H9 (cell line): Measurements from ENCODE around the gene APPBP2. TPM values are rescaled to one million over a fixed set of nuclear protein-coding genes. Genes with fewer than 3 reads are reported as not detected.

Experiments used
- DNase-seq: peaks from one replicate; pipeline ENCODE4 v3.0.0-alpha.2; 2017
- H2AFZ ChIP-seq: one replicate; pipeline ENCODE4 v1.6.1; 2013; ENCODE audit warnings: mild to moderate bottlenecking, low read length, control low read depth, moderate library complexity
- H2AK5ac ChIP-seq: 2 replicates; pipeline ENCODE4 v1.6.1; 2013; ENCODE audit warnings: low read length, control low read depth, mixed read lengths; ENCODE audit not compliant: insufficient read length
- H2BK120ac ChIP-seq: one replicate; pipeline ENCODE4 v1.6.1; 2013; ENCODE audit warnings: low read depth, mild to moderate bottlenecking, low read length, control low read depth, inconsistent platforms; ENCODE audit not compliant: poor library complexity, severe bottlenecking
- H2BK12ac ChIP-seq: 2 replicates; pipeline ENCODE4 v1.6.1; 2013; ENCODE audit warnings: low read length, control low read depth, mixed read lengths, low read depth; ENCODE audit not compliant: insufficient read length
- H2BK15ac ChIP-seq: 2 replicates; pipeline ENCODE4 v1.6.1; 2013; ENCODE audit warnings: low read depth, low read length, control low read depth
- H2BK20ac ChIP-seq: one replicate; pipeline ENCODE4 v1.6.1; 2013; ENCODE audit warnings: low read depth, mild to moderate bottlenecking, low read length, control low read depth, inconsistent platforms; ENCODE audit not compliant: poor library complexity, severe bottlenecking
- H2BK5ac ChIP-seq: 2 replicates; pipeline ENCODE4 v1.6.1; 2013; ENCODE audit warnings: low read length, control low read depth, mixed read lengths; ENCODE audit not compliant: insufficient read length
- H3K14ac ChIP-seq: 2 replicates; pipeline ENCODE4 v1.6.1; 2013; ENCODE audit warnings: low read length, control low read depth; ENCODE audit not compliant: insufficient read depth
- H3K18ac ChIP-seq: 2 replicates; pipeline ENCODE4 v1.6.1; 2013; ENCODE audit warnings: low read depth, mild to moderate bottlenecking, mixed read lengths, low read length, control low read depth; ENCODE audit not compliant: insufficient read length
- H3K23ac ChIP-seq: 2 replicates; pipeline ENCODE4 v1.6.1; 2013; ENCODE audit warnings: low read length, control low read depth, mixed read lengths, low read depth; ENCODE audit not compliant: insufficient read length
- H3K23me2 ChIP-seq: 2 replicates; pipeline ENCODE4 v1.6.1; 2013; ENCODE audit warnings: low read depth, mild to moderate bottlenecking, mixed read lengths, low read length, control low read depth; ENCODE audit not compliant: insufficient read length, poor library complexity, severe bottlenecking
- H3K27ac ChIP-seq: 2 replicates; pipeline ENCODE4 v1.5.1; 2013; ENCODE audit warnings: low read length, control low read depth, mixed read lengths, low read depth; ENCODE audit not compliant: insufficient read length
- H3K27me3 ChIP-seq: 2 replicates; pipeline ENCODE4 v1.6.1; 2013; ENCODE audit warnings: low read length, control low read depth, inconsistent platforms; ENCODE audit not compliant: insufficient read depth
- H3K4ac ChIP-seq: 2 replicates; pipeline ENCODE4 v1.6.1; 2013; ENCODE audit warnings: low read depth, mild to moderate bottlenecking, control low read depth, inconsistent platforms, low read length, moderate library complexity
- H3K4me1 ChIP-seq: 2 replicates; pipeline ENCODE4 v1.6.1; 2013; ENCODE audit warnings: low read length, control low read depth, inconsistent platforms; ENCODE audit not compliant: insufficient read depth
- H3K4me2 ChIP-seq: 2 replicates; pipeline ENCODE4 v1.6.1; 2013; ENCODE audit warnings: low read length, control low read depth, mixed read lengths; ENCODE audit not compliant: insufficient read length, insufficient read depth
- H3K56ac ChIP-seq: 2 replicates; pipeline ENCODE4 v1.6.1; 2013; ENCODE audit warnings: low read depth, mild to moderate bottlenecking, mixed read lengths, low read length, control low read depth; ENCODE audit not compliant: insufficient read length
- H3K79me1 ChIP-seq: 2 replicates; pipeline ENCODE4 v1.6.1; 2013; ENCODE audit warnings: low read depth, mild to moderate bottlenecking, moderate library complexity, low read length, control low read depth, inconsistent platforms; ENCODE audit not compliant: insufficient read depth, poor library complexity, severe bottlenecking
- H3K79me2 ChIP-seq: 2 replicates; pipeline ENCODE4 v1.6.1; 2013; ENCODE audit warnings: low read length, control low read depth, inconsistent platforms; ENCODE audit not compliant: insufficient read depth
- H3K9ac ChIP-seq: 2 replicates; pipeline ENCODE4 v1.6.1; 2013; ENCODE audit warnings: low read length, control low read depth, mixed read lengths; ENCODE audit not compliant: insufficient read length; ENCODE audit errors: extremely low read depth
- H3K9me3 ChIP-seq: one replicate; pipeline ENCODE4 v1.6.1; 2013; ENCODE audit warnings: low read depth, low read length, inconsistent platforms; ENCODE audit not compliant: control insufficient read depth
- H3T11ph ChIP-seq: one replicate; pipeline ENCODE4 v1.6.1; 2013; ENCODE audit warnings: mild to moderate bottlenecking, low read length, control low read depth, inconsistent platforms
- H4K20me1 ChIP-seq: one replicate; pipeline ENCODE4 v1.6.1; 2013; ENCODE audit not compliant: control insufficient read depth, insufficient read length, insufficient read depth
- H4K5ac ChIP-seq: 2 replicates; pipeline ENCODE4 v1.6.1; 2013; ENCODE audit warnings: low read depth, mild to moderate bottlenecking, mixed read lengths, low read length, control low read depth; ENCODE audit not compliant: insufficient read length
- H4K8ac ChIP-seq: replicated peaks from 2 replicates; pipeline ENCODE4 v1.6.1; 2013; ENCODE audit warnings: low read length, control low read depth, mixed read lengths, low read depth; ENCODE audit not compliant: insufficient read length
- H4K91ac ChIP-seq: 2 replicates; pipeline ENCODE4 v1.6.1; 2013; ENCODE audit warnings: low read depth, mild to moderate bottlenecking, moderate library complexity, mixed read lengths, low read length, control low read depth; ENCODE audit not compliant: insufficient read length
- H3K27ac Mint-ChIP-seq, 3 experiments: 2 replicates in 2 of 3; 3 replicates in 1 of 3; pipeline ENCODE4 v1.8.0; 2020 to 2021; ENCODE audit warnings: mixed read lengths in 3 of 3, mild to moderate bottlenecking in 1 of 3, moderate library complexity in 1 of 3
- H3K27me3 Mint-ChIP-seq: 2 replicates; pipeline ENCODE4 v1.8.0; 2021; ENCODE audit warnings: low read depth, mild to moderate bottlenecking, moderate library complexity, mixed read lengths
- H3K36me3 Mint-ChIP-seq, 3 experiments: 2 replicates in 2 of 3; 3 replicates in 1 of 3; pipeline ENCODE4 v1.8.0; 2020 to 2021; ENCODE audit warnings: low read depth in 3 of 3, mixed read lengths in 3 of 3; ENCODE audit not compliant: insufficient read depth in 1 of 3
- H3K4me1 Mint-ChIP-seq, 2 experiments: 2 replicates each; pipeline ENCODE4 v1.8.0; 2020; ENCODE audit warnings: mixed read lengths in 2 of 2
- H3K4me3 Mint-ChIP-seq, 2 experiments: 2 replicates in 1 of 2; 3 replicates in 1 of 2; pipeline ENCODE4 v1.8.0; 2020 to 2021; ENCODE audit warnings: mild to moderate bottlenecking in 2 of 2, mixed read lengths in 2 of 2, moderate library complexity in 1 of 2
- H3K9me3 Mint-ChIP-seq, 2 experiments: 2 replicates in 1 of 2; 3 replicates in 1 of 2; pipeline ENCODE4 v1.8.0; 2020; ENCODE audit warnings: mild to moderate bottlenecking in 2 of 2, mixed read lengths in 2 of 2, moderate library complexity in 1 of 2
- CTCF ChIP-seq: fragments of 200-600 bp; sonication (generic); conservative IDR thresholded peaks from 3 replicates; pipeline ENCODE4 v1.8.0; 2021; ENCODE audit warnings: antibody characterized with exemption, mild to moderate bottlenecking
- WGBS: extraction: QIAGEN DNeasy Blood & Tissue Kit; methylation state at CpG from one replicate; pipeline ENCODE4 v1.1.7; 2013; ENCODE audit warnings: missing lambda C conversion rate, low lambda C conversion rate, mixed read lengths; ENCODE audit not compliant: insufficient read length; ENCODE audit errors: extremely low coverage; 5-methylcytosine and 5-hydroxymethylcytosine counted together
- total RNA-seq: library from RNA; stranded (reverse); gene quantifications from 2 replicates; pipeline ENCODE4 v1.2.1, GENCODE V29; 2021

Gene APPBP2
- total RNA-seq, 1 experiment from 2014 or later: 17.0 TPM

- Histone ChIP-seq H3K79me1 (no peaks in the 10 kb centered on the region), H3K23ac (no peak overlapping the region), H2BK15ac (no peak overlapping the region), H3K79me2 (no peaks in the 10 kb centered on the region), H2AFZ (no peak overlapping the region), H3K27me3 (no peaks in the 10 kb centered on the region), H4K20me1 (no peaks in the 10 kb centered on the region), H3K4ac (no peak overlapping the region), H3K27ac (no peak overlapping the region), H3T11ph (no peak overlapping the region), H4K8ac (no peak overlapping the region), H2BK5ac (no peak overlapping the region), H4K5ac (no peak overlapping the region), H3K23me2 (no peaks in the 10 kb centered on the region), H2BK120ac (no peak overlapping the region), H4K91ac (no peak overlapping the region), H3K18ac (no peak overlapping the region), H2BK12ac (no peak overlapping the region), H3K4me2 (no peak overlapping the region), H3K9me3 (no peaks in the 10 kb centered on the region), H3K56ac (no peak overlapping the region), H2BK20ac (no peak overlapping the region), H3K4me1 (no peaks in the 10 kb centered on the region), H2AK5ac (no peak overlapping the region), H3K14ac (no peak overlapping the region), H3K9ac (no peak overlapping the region)
- TF ChIP-seq CTCF: no peak; the same call in 2 of the 3 replicates
- Mint-ChIP-seq H3K9me3 (peaks cover 2 to 8% of the 10 kb centered on the region in 2 experiments; a peak in 2 of 5 replicates), H3K4me1 (peaks cover 5 to 13% of the 10 kb centered on the region in 2 experiments; a peak in 3 of 4 replicates), H3K4me3 (no peak overlapping the region; a peak in 1 of 5 replicates), H3K27ac (no peak overlapping the region), H3K27me3 (no peaks in the 10 kb centered on the region), H3K36me3 (peaks cover 0 to 8% (median 0%) of the 10 kb centered on the region in 3 experiments; a peak in 1 of 7 replicates)
- no peak for DNase-seq
- no CpG with 5 or more reads among the region's 2 CpGs for WGBS
These were observed 47.4 kb upstream of the APPBP2 start for GRCh38 chr17:60573236-60574051.
